ENCODE results near the gene NOL7. TPM values are rescaled to one million over a fixed set of nuclear protein-coding genes. Genes with fewer than 3 reads are reported as not detected.

The NOL7 gene
- total and polyA plus RNA-seq, 2 of the 8 experiments (the other 6 are each of a cell fraction or from before 2014, with no cell fraction given), result 16.4 to 70.4 TPM

- Histone ChIP-seq H2BK120ac (replicated peaks; ENCODE audit: low read depth, low read length) (no peak overlapping the region), H2BK12ac (ENCODE audit: low read depth, low read length) (no peak overlapping the region), H3K4me3 (ENCODE audit: extremely low read depth in 1 of 4, insufficient read depth in 2 of 4, low read depth in 3 of 4, low read length in 4 of 4) (no peak overlapping the region), H3K23me2 (ENCODE audit: low read depth, low read length) (no peaks in the 10 kb centered on the region), H3K9me3 (ENCODE audit: insufficient read depth in 2 of 2, low read depth in 1 of 2, low read length in 1 of 2) (no peaks in the 10 kb centered on the region), H3K56ac (replicated peaks; ENCODE audit: insufficient read length, low read depth, low read length) (no peak overlapping the region), H2AK5ac (ENCODE audit: low read depth, low read length) (no peak overlapping the region), H3K9ac (replicated peaks in 1 of 4; ENCODE audit: extremely low read depth in 1 of 4, low read depth in 3 of 4, low read length in 3 of 4) (no peak overlapping the region), H3K36me3 (ENCODE audit: control insufficient read depth in 2 of 4, insufficient read depth in 4 of 4, low read length in 3 of 4) (no peaks in the 10 kb centered on the region; a peak in 2 of 8 replicates), H3K23ac (ENCODE audit: insufficient read length) (no peak overlapping the region), H2BK5ac (ENCODE audit: low read depth, low read length) (no peak overlapping the region), H3K4me2 (ENCODE audit: insufficient read depth in 1 of 2, low read depth in 2 of 2, low read length in 2 of 2) (no peak overlapping the region), H2BK15ac (ENCODE audit: low read length) (no peak overlapping the region), H4K20me1 (replicated peaks in 1 of 2; ENCODE audit: control insufficient read depth in 1 of 2, insufficient read depth in 2 of 2, low read length in 2 of 2) (no peaks in the 10 kb centered on the region), H3K4me1 (replicated peaks in 1 of 4; ENCODE audit: control insufficient read depth in 3 of 4, insufficient read depth in 4 of 4, low read length in 3 of 4) (0 out of 7 replicates have a peak, but pooled peaks cover 0 to 2% (median 0%) of the 10 kb centered on the region in 4 experiments), H4K91ac (replicated peaks; ENCODE audit: insufficient read length, low read length) (no peak overlapping the region), H2BK20ac (ENCODE audit: low read length) (no peak overlapping the region), H3K18ac (ENCODE audit: extremely low read depth, low read length) (no peak overlapping the region), H2AFZ (ENCODE audit: low read length) (no peak overlapping the region), H3K27me3 (replicated peaks in 1 of 4; ENCODE audit: control insufficient read depth in 3 of 4, extremely low read depth in 1 of 4, insufficient read depth in 3 of 4, low read length in 3 of 4) (no peaks in the 10 kb centered on the region), H3K79me2 (ENCODE audit: control insufficient read depth in 1 of 2, insufficient read depth in 2 of 2, low read length in 2 of 2) (no peaks in the 10 kb centered on the region), H4K5ac (ENCODE audit: insufficient read length, low read depth, low read length) (no peak overlapping the region), H3K27ac (ENCODE audit: low read depth, low read length) (no peak overlapping the region), H3K79me1 (ENCODE audit: low read depth, low read length) (peaks cover 2% of the 10 kb centered on the region; the same call in 1 of the 2 replicates), H3K4ac (replicated peaks; ENCODE audit: insufficient read length, low read depth, low read length) (no peak overlapping the region), H3K14ac (ENCODE audit: insufficient read length) (no peak overlapping the region), H4K8ac (ENCODE audit: extremely low read depth, insufficient read depth, low read length) (no peak overlapping the region)
- no peak for DNase-seq (ENCODE audit: low read depth in 1 of 2, low spot score in 2 of 2)
- 89% methylated on average over 2 of the region's 2 CpGs; no CpG with 5 or more reads in 1 of the 2 experiments for WGBS, 2 experiments (ENCODE audit: extremely low coverage in 1 of 2, insufficient coverage in 1 of 2, insufficient read length in 1 of 2, insufficient replicate concordance in 2 of 2, low coverage in 1 of 2, low lambda C conversion rate in 2 of 2, missing lambda C conversion rate in 1 of 2)
- ChIA-PET CTCF (ENCODE audit: partially characterized antibody) (no interaction called here), POLR2A (ENCODE audit: partially characterized antibody) (no interaction called here)
- FAIRE-seq, result no peak
- TF ChIP-seq, protein P1, sequence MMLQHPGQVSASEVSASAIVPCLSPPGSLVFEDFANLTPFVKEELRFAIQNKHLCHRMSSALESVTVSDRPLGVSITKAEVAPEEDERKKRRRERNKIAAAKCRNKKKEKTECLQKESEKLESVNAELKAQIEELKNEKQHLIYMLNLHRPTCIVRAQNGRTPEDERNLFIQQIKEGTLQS (IDR thresholded peaks at IDR 0.05; ENCODE audit: insufficient read depth, low read depth, low read length), result no peak
- TF ChIP-seq SIX5 (IDR thresholded peaks at IDR 0.05; ENCODE audit: low read depth, low read length) (no peak), POU5F1 (IDR thresholded peaks at IDR 0.05; ENCODE audit: low read depth, low read length) (no peak), KDM4A (IDR thresholded peaks at IDR 0.05; ENCODE audit: low read depth, low read length, severe bottlenecking) (no peak), CBX5 (IDR thresholded peaks at IDR 0.05; ENCODE audit: low read depth, low read length) (no peak), ZNF274 (IDR thresholded peaks at IDR 0.05; ENCODE audit: borderline replicate concordance, extremely low read depth, low read length) (no peak), ATF2 (IDR thresholded peaks at IDR 0.05; ENCODE audit: low read length) (no peak), SAP30 (IDR thresholded peaks at IDR 0.05; ENCODE audit: insufficient read depth, insufficient replicate concordance, low read length) (no peak), ASH2L (IDR thresholded peaks at IDR 0.05; ENCODE audit: low read length) (no peak)
- TF ChIP-seq, protein P2, sequence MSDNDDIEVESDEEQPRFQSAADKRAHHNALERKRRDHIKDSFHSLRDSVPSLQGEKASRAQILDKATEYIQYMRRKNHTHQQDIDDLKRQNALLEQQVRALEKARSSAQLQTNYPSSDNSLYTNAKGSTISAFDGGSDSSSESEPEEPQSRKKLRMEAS (IDR thresholded peaks at IDR 0.05), result no peak
Observed at GRCh38 chr6:13653296-13653695, 38.2 kb downstream of the NOL7 start.
